Loucy (cell line): ENCODE measurements around the gene VPS35L.

Experiments used
- H2AFZ ChIP-seq: fragments of 200-600 bp; sonication (generic); 2 replicates; pipeline ENCODE4 v1.6.0; 2016; ENCODE audit warnings: antibody characterized with exemption, mild to moderate bottlenecking, low read length, moderate library complexity
- H3F3A ChIP-seq: fragments of 200-600 bp; 2 replicates; pipeline ENCODE4 v1.6.0; 2016; ENCODE audit warnings: antibody characterized with exemption, low read depth, mild to moderate bottlenecking
- H3K27me3 ChIP-seq: fragments of 200-600 bp; sonication (generic); 2 replicates; pipeline ENCODE4 v1.6.1; 2014; ENCODE audit warnings: low read length, mild to moderate bottlenecking; ENCODE audit not compliant: insufficient read depth, poor library complexity, severe bottlenecking
- H3K36me3 ChIP-seq: fragments of 200-600 bp; sonication (generic); 2 replicates; pipeline ENCODE4 v1.6.1; 2016; ENCODE audit warnings: low read length; ENCODE audit not compliant: insufficient read depth
- H3K4me1 ChIP-seq: fragments of 200-600 bp; sonication (generic); 2 replicates; pipeline ENCODE4 v1.5.1; 2014; ENCODE audit warnings: low read length, mild to moderate bottlenecking; ENCODE audit not compliant: insufficient read depth, poor library complexity, severe bottlenecking
- H3K4me2 ChIP-seq: fragments of 200-600 bp; sonication (generic); 2 replicates; pipeline ENCODE4 v1.6.0; 2014; ENCODE audit warnings: antibody characterized with exemption, low read length, low read depth, mild to moderate bottlenecking; ENCODE audit not compliant: poor library complexity, severe bottlenecking
- H3K4me3 ChIP-seq: fragments of 200-600 bp; sonication (generic); 2 replicates; pipeline ENCODE4 v1.5.1; 2014; ENCODE audit warnings: low read length, mild to moderate bottlenecking, mixed read lengths; ENCODE audit not compliant: poor library complexity, severe bottlenecking
- H3K79me2 ChIP-seq: fragments of 200-600 bp; sonication (generic); 2 replicates; pipeline ENCODE4 v1.6.1; 2014; ENCODE audit warnings: low read length; ENCODE audit not compliant: insufficient read depth
- H3K9ac ChIP-seq: fragments of 200-600 bp; sonication (generic); 2 replicates; pipeline ENCODE4 v1.6.0; 2014; ENCODE audit warnings: mild to moderate bottlenecking, low read depth, low read length, moderate library complexity; ENCODE audit not compliant: poor library complexity, severe bottlenecking
- H3K9me2 ChIP-seq: fragments of 200-600 bp; sonication (generic); replicated peaks from 2 replicates; pipeline ENCODE4 v1.6.1; 2016; ENCODE audit warnings: low read depth, low read length, mixed read lengths
- H3K9me3 ChIP-seq: fragments of 200-600 bp; sonication (generic); 2 replicates; pipeline ENCODE4 v1.6.1; 2014; ENCODE audit warnings: mild to moderate bottlenecking, antibody characterized with exemption, low read length, low read depth; ENCODE audit not compliant: insufficient read depth
- H4K20me1 ChIP-seq: fragments of 200-600 bp; sonication (generic); 2 replicates; pipeline ENCODE4 v1.6.0; 2014; ENCODE audit warnings: antibody characterized with exemption, low read length, mild to moderate bottlenecking; ENCODE audit not compliant: insufficient read depth, poor library complexity, severe bottlenecking
- CTCF ChIP-seq: fragments of 200-600 bp; sonication (generic); conservative IDR thresholded peaks from 2 replicates; pipeline ENCODE4 v1.5.1; 2014; ENCODE audit warnings: mild to moderate bottlenecking, antibody characterized with exemption, low read length
- EZH2phosphoT487 ChIP-seq: fragments of 200-600 bp; IDR thresholded peaks from 2 replicates; pipeline ENCODE4 v1.6.1; 2018; ENCODE audit warnings: antibody characterized with exemption, mild to moderate bottlenecking, moderate library complexity, borderline replicate concordance

Gene VPS35L

GRCh38 chr16:19598805-19599510, 43.5 kb downstream of the VPS35L start:
- Histone ChIP-seq H4K20me1 (no peaks in the 10 kb centered on the region), H3K9ac (no peak overlapping the region), H3K9me2 (no peaks in the 10 kb centered on the region), H3K79me2 (no peaks in the 10 kb centered on the region), H3K36me3 (peaks cover 7% of the 10 kb centered on the region; the same call in 1 of the 2 replicates), H3K4me2 (no peak overlapping the region), H3K27me3 (no peaks in the 10 kb centered on the region), H2AFZ (no peak overlapping the region), H3F3A (no peaks in the 10 kb centered on the region), H3K4me1 (no peaks in the 10 kb centered on the region), H3K9me3 (no peaks in the 10 kb centered on the region), H3K4me3 (no peak overlapping the region)
- TF ChIP-seq EZH2phosphoT487, result no peak
- TF ChIP-seq CTCF, result no peak

GRCh38 chr16:19599968-19600716, 44.6 kb downstream of the VPS35L start:
- Histone ChIP-seq H3K36me3 (peaks cover 7% of the 10 kb centered on the region; the same call in 1 of the 2 replicates), H3K27me3 (no peaks in the 10 kb centered on the region), H3F3A (no peaks in the 10 kb centered on the region), H3K4me1 (no peaks in the 10 kb centered on the region), H3K9ac (no peak overlapping the region), H3K79me2 (no peaks in the 10 kb centered on the region), H4K20me1 (no peaks in the 10 kb centered on the region), H3K9me2 (no peaks in the 10 kb centered on the region), H3K9me3 (no peaks in the 10 kb centered on the region), H3K4me2 (no peak overlapping the region), H2AFZ (no peak overlapping the region), H3K4me3 (no peak overlapping the region)
- TF ChIP-seq EZH2phosphoT487, result no peak
- no peak for TF ChIP-seq CTCF

- Histone ChIP-seq H4K20me1 (no peaks in the 10 kb centered on the region), H3K27me3 (no peaks in the 10 kb centered on the region), H3K36me3 (peaks cover 7% of the 10 kb centered on the region; the same call in 1 of the 2 replicates), H3F3A (no peaks in the 10 kb centered on the region), H2AFZ (no peak overlapping the region; the same call in 1 of the 2 replicates), H3K4me1 (no peaks in the 10 kb centered on the region), H3K9me3 (no peaks in the 10 kb centered on the region), H3K9me2 (no peaks in the 10 kb centered on the region), H3K4me3 (no peak overlapping the region), H3K4me2 (no peak overlapping the region), H3K79me2 (no peaks in the 10 kb centered on the region), H3K9ac (no peak overlapping the region)
- no peak for TF ChIP-seq EZH2phosphoT487
- peak; percentile 78 for TF ChIP-seq CTCF
These were observed 45.8 kb downstream of the VPS35L start for GRCh38 chr16:19601083-19601976.
